CD4-positive, alpha-beta memory T cell (primary cell): ENCODE data around the gene EXOSC2. TPM values are rescaled to one million over a fixed set of nuclear protein-coding genes. Genes with fewer than 3 reads are reported as not detected.
A peak's percentile ranks its signal among the peaks of the same experiment; 100 is the strongest.

ENCODE experiments used
- CTCF ChIA-PET: fragments of 350-600 bp; sonication (Branson Sonifier 250); formaldehyde crosslinking; loops from one replicate; lab custom pipeline; 2021; ENCODE audit warnings: inconsistent platforms; ENCODE audit not compliant: partially characterized antibody; lab: Charles Lee
- POLR2A ChIA-PET: fragments of 350-600 bp; sonication (Branson Sonifier 250); formaldehyde crosslinking; loops from one replicate; lab custom pipeline; 2021; ENCODE audit not compliant: partially characterized antibody; lab: Charles Lee
- DNase-seq, 5 donors: peaks; one replicate each; pipeline versions ENCODE4 v3.0.0 to v3.0.0-alpha.2; 2020 to 2022; ENCODE audit warnings: mixed read lengths in 1 of 5
- H3K27ac ChIP-seq: one replicate; pipeline ENCODE4 v1.7.0; 2013; ENCODE audit warnings: low read depth, low read length
- H3K27me3 ChIP-seq: 2 replicates; pipeline ENCODE4 v1.7.0; 2013; ENCODE audit warnings: mild to moderate bottlenecking, low read length, moderate library complexity; ENCODE audit not compliant: insufficient read depth
- H3K36me3 ChIP-seq: 2 replicates; pipeline ENCODE4 v1.7.0; 2013; ENCODE audit warnings: mild to moderate bottlenecking, low read length, moderate library complexity; ENCODE audit not compliant: insufficient read depth
- H3K4me1 ChIP-seq: 2 replicates; pipeline ENCODE4 v1.7.0; 2013; ENCODE audit warnings: mild to moderate bottlenecking, low read length, moderate library complexity; ENCODE audit not compliant: insufficient read depth
- H3K4me3 ChIP-seq, 2 donors: one replicate each; pipeline ENCODE4 v1.7.0; 2013; ENCODE audit warnings: low read length in 2 of 2, mild to moderate bottlenecking in 1 of 2
- H3K9me3 ChIP-seq, 2 donors: one replicate each; pipeline ENCODE4 v1.7.0; 2013; ENCODE audit warnings: low read length in 2 of 2, control low read depth in 1 of 2; ENCODE audit not compliant: control insufficient read depth in 1 of 2
- H3K27ac Mint-ChIP-seq, 7 donors: one replicate each; pipeline ENCODE4 v1.8.0; 2020 to 2021; ENCODE audit warnings: mixed read lengths in 7 of 7, mild to moderate bottlenecking in 6 of 7, inconsistent platforms in 3 of 7, moderate library complexity in 3 of 7
- H3K27me3 Mint-ChIP-seq, 2 donors: one replicate each; pipeline ENCODE4 v1.8.0; 2020 to 2021; ENCODE audit warnings: mixed read lengths in 2 of 2
- H3K36me3 Mint-ChIP-seq, 2 donors: one replicate each; pipeline ENCODE4 v1.8.0; 2020 to 2021; ENCODE audit warnings: mixed read lengths in 2 of 2, inconsistent platforms in 1 of 2, mild to moderate bottlenecking in 1 of 2
- H3K4me1 Mint-ChIP-seq, 4 donors: one replicate each; pipeline ENCODE4 v1.8.0; 2020 to 2021; ENCODE audit warnings: mixed read lengths in 4 of 4, mild to moderate bottlenecking in 1 of 4
- H3K4me3 Mint-ChIP-seq, 8 donors: one replicate each; pipeline ENCODE4 v1.8.0; 2020 to 2021; ENCODE audit warnings: mixed read lengths in 8 of 8, mild to moderate bottlenecking in 7 of 8, moderate library complexity in 6 of 8, inconsistent platforms in 3 of 8
- H3K9me3 Mint-ChIP-seq, 8 donors: one replicate each; pipeline ENCODE4 v1.8.0; 2020 to 2021; ENCODE audit warnings: mixed read lengths in 8 of 8, mild to moderate bottlenecking in 5 of 8, inconsistent platforms in 3 of 8, moderate library complexity in 1 of 8
- intact Hi-C: fragments of 100-400 bp; cut with micrococcal nuclease; formaldehyde crosslinking; loops from one replicate; pipeline ENCODE4 v1.15.1; 2023
- polyA plus RNA-seq, 2 donors: library from polyadenylated mRNA; unstranded; fragments of 300-500 nt; fragmentation: Illumina TruSeq; gene quantifications; one replicate each; pipeline ENCODE4 v1.2.3, GENCODE V29; 2021
- total RNA-seq, 2 experiments: library from RNA; stranded (reverse); gene quantifications; one replicate each; pipeline ENCODE4 v1.2.3, GENCODE V29; 2021

The EXOSC2 gene
- total and polyA plus RNA-seq, 4 experiments from 2014 or later: 22.6 to 60.8 (median 39.6) TPM

DNA sequence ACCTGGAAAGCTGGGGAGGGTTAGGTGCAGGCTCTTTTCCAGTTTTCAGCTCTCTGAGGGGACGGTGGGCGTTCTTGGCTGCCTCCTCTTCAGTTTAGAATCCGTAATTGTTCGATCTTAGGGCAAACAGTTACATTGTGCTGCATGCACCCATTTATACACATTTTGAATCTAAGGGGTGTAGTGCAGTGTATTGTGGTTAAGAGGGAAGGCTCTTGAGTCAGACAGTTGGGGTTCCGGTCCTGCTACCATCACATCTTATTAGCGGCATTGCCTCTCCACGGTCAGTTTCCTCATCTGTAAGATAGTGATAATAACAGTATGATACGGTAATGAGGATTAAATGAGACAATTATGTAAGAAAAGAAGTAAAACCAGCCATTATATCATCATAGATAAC lies 625 bp downstream of the EXOSC2 start:
- intact Hi-C loops: loop anchor here (5.0 kb wide), 2 partner anchors 112 to 1548 kb away; no protein-coding TSS in a partner anchor

DNA sequence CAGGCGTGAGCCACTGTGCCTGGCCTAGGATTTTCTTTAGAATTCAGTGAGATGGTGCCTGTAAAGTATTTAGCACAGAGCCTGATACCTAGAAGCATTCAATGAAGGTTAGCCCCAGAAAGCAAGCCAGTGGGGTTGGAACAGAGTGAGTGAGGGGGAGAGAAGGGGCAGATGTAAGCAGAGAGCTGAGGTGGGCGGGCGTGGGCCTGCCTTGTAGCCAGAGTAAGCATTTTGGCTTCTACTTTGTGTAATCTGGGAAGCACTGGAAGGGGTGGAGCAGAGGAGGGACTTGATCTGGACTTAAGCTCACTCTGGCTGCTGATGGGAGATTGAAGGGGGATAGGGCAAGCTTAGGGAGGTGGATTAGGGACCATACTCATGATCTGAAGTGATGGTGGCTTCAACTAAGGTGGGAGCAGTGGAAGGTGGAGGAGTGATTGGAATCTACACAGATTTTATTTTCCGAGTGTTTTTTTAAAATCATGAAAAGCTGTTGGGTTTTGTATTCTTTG lies 2.6 kb downstream of the EXOSC2 start:
- intact Hi-C loops: no loop called here
- H3K9me3 Mint-ChIP-seq: no peaks in the 10 kb centered on the region
- peaks cover 30 to 47% (median 40%) of the 10 kb centered on the region in 4 donors for H3K4me1 Mint-ChIP-seq
- H3K36me3 Mint-ChIP-seq: peaks cover 31 to 58% of the 10 kb centered on the region in 2 donors
- peak overlapping the region in 3 of 7 donors; percentile 7 to 66 (median 19) for H3K27ac Mint-ChIP-seq
- H3K27ac ChIP-seq: no peak overlapping the region
- DNase-seq: no peak
- POLR2A ChIA-PET: interaction anchor here (1.1 kb wide), 1 partner anchor 10 kb away, joined by 3 read pairs; no protein-coding TSS in a partner anchor
- no peak overlapping the region for H3K4me3 ChIP-seq
- peak overlapping the region in 1 of 8 donors; percentile 24 for H3K4me3 Mint-ChIP-seq
- CTCF ChIA-PET: interaction anchor here (1.7 to 3.7 kb wide), 2 partner anchors 10 to 13 kb away, joined by 8 to 20 read pairs; no protein-coding TSS in a partner anchor
- H3K36me3 ChIP-seq: peaks cover 37% of the 10 kb centered on the region
- no peaks in the 10 kb centered on the region for H3K9me3 ChIP-seq
- H3K4me1 ChIP-seq: peaks cover 33% of the 10 kb centered on the region
- no peaks in the 10 kb centered on the region for H3K27me3 Mint-ChIP-seq
- H3K27me3 ChIP-seq: no peaks in the 10 kb centered on the region

More for the DNA sequence above, 625 bp downstream of the EXOSC2 start:
- H3K9me3 ChIP-seq: no peaks in the 10 kb centered on the region
- H3K27ac Mint-ChIP-seq: peak overlapping the region; percentile 83 to 98 (median 96)
- H3K4me1 Mint-ChIP-seq: peaks cover 36 to 61% (median 48%) of the 10 kb centered on the region in 4 donors
- H3K36me3 Mint-ChIP-seq: peaks cover 28 to 46% of the 10 kb centered on the region in 2 donors
- H3K27me3 Mint-ChIP-seq: no peaks in the 10 kb centered on the region
- CTCF ChIA-PET: interaction anchor here (1.6 to 3.7 kb wide), 6 partner anchors 10 to 229 kb away, joined by 4 to 24 read pairs (median 20); no protein-coding TSS in a partner anchor
- peaks cover 30% of the 10 kb centered on the region for H3K36me3 ChIP-seq
- H3K4me3 ChIP-seq: peak overlapping the region; percentile 91 to 93
- peaks cover 37% of the 10 kb centered on the region for H3K4me1 ChIP-seq
- peak overlapping the region; percentile 92 to 99 (median 95) for H3K4me3 Mint-ChIP-seq
- peak overlapping the region; percentile 80 for H3K27ac ChIP-seq
- DNase-seq: no peak
- peaks cover 0 to 1% (median 0%) of the 10 kb centered on the region in 8 donors for H3K9me3 Mint-ChIP-seq
- no peaks in the 10 kb centered on the region for H3K27me3 ChIP-seq
- POLR2A ChIA-PET: interaction anchor here (1.0 to 1.9 kb wide), 6 partner anchors 12 to 431 kb away, joined by 3 to 21 read pairs (median 9); partner anchors contain the start of gene NUP214

DNA sequence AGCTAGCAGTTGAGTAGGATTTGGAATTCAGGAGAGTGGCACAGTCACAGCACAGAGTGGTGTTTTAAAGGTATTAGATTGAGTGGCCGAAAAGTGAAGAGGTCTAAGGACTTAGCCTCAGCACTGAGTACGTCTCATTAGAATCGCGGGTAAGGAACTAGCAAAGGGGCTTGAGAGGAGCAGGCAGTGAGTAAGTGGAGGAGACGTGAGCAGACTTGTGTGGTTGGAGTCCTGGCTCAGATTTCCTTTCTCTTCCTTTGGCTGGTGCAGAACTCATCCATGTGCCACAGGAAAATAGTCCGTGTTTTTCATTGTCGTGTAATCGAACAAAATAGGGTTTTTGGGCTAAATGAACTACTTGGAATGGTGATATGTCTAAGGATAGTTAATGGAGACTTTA lies 3.4 kb downstream of the EXOSC2 start:
- Histone ChIP-seq H3K4me1 (peaks cover 33% of the 10 kb centered on the region), H3K27me3 (no peaks in the 10 kb centered on the region), H3K36me3 (peaks cover 46% of the 10 kb centered on the region), H3K27ac (no peak overlapping the region), H3K4me3 (no peak overlapping the region), H3K9me3 (no peaks in the 10 kb centered on the region)
- peak overlapping the region in 2 of 7 donors; percentile 37 to 51 for H3K27ac Mint-ChIP-seq
- peak overlapping the region in 1 of 8 donors; percentile 20 for H3K4me3 Mint-ChIP-seq
- ChIA-PET POLR2A (no interaction called here), CTCF (interaction anchor here (1.7 to 3.7 kb wide), 2 partner anchors 10 to 12 kb away, joined by 8 to 20 read pairs; no protein-coding TSS in a partner anchor)
- peaks cover 31 to 66% of the 10 kb centered on the region in 2 donors for H3K36me3 Mint-ChIP-seq
- no peaks in the 10 kb centered on the region for H3K27me3 Mint-ChIP-seq
- DNase-seq: no peak
- H3K4me1 Mint-ChIP-seq: peaks cover 30 to 47% (median 40%) of the 10 kb centered on the region in 4 donors
- H3K9me3 Mint-ChIP-seq: no peaks in the 10 kb centered on the region
- intact Hi-C loops: no loop called here

DNA sequence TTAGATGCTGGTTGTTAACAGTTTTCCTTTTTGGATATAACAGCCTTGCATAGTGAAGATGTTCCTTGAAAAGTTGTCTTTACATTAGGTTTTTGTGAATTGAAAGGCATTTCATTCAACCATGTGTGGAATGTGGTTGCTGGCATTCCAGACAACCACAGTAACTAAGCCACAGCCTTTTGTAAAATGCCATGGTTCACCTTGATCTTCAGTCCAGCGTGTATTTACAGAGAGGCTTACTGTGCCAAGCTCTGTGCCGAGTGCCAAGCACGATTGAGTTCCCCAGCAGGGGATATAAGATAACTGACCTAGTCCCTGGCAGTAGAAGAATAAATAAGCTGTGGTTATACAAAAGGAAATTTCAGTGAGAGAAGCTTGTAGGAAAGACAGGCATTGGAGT lies 4.9 kb downstream of the EXOSC2 start:
- Mint-ChIP-seq H3K27ac (peak overlapping the region in 2 of 7 donors; percentile 33 to 55), H3K4me1 (peaks cover 24 to 38% (median 35%) of the 10 kb centered on the region in 4 donors), H3K4me3 (no peak overlapping the region), H3K27me3 (no peaks in the 10 kb centered on the region), H3K9me3 (no peaks in the 10 kb centered on the region), H3K36me3 (peaks cover 42 to 76% of the 10 kb centered on the region in 2 donors)
- Histone ChIP-seq H3K4me3 (no peak overlapping the region), H3K9me3 (no peaks in the 10 kb centered on the region), H3K4me1 (peaks cover 25% of the 10 kb centered on the region), H3K27ac (no peak overlapping the region), H3K27me3 (no peaks in the 10 kb centered on the region), H3K36me3 (peaks cover 60% of the 10 kb centered on the region)
- DNase-seq: no peak
- intact Hi-C loops: no loop called here
- CTCF ChIA-PET: interaction anchor here (0.9 to 12.2 kb wide), 5 partner anchors 9 to 168 kb away, joined by 4 to 137 read pairs (median 6); no protein-coding TSS in a partner anchor
- POLR2A ChIA-PET: no interaction called here

DNA sequence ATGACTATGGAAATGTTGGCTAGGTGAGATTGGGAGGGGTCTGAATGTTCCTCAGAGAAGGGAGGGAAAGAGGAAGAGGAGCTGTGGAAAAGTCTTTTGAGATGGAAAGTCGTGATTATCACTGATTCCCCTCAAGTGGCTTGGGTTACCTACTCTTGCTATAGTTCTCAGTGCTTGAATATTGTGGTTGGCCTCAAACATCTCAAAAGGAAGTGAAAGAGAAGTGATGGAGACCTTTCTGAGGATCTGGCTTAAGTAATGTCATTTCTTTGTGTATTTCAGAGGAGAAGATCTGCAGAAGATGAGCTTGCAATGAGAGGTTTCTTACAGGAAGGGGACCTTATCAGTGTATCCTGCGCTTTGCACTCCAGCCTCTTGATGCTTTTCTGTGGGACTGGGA lies 5.5 kb downstream of the EXOSC2 start:
- intact Hi-C loops: no loop called here
- no peak overlapping the region for H3K4me3 Mint-ChIP-seq
- Histone ChIP-seq H3K4me3 (no peak overlapping the region), H3K36me3 (peaks cover 65% of the 10 kb centered on the region), H3K27ac (no peak overlapping the region), H3K4me1 (peaks cover 23% of the 10 kb centered on the region), H3K27me3 (no peaks in the 10 kb centered on the region), H3K9me3 (no peaks in the 10 kb centered on the region)
- peaks cover 24 to 35% (median 32%) of the 10 kb centered on the region in 4 donors for H3K4me1 Mint-ChIP-seq
- POLR2A ChIA-PET: no interaction called here
- H3K27me3 Mint-ChIP-seq: no peaks in the 10 kb centered on the region
- H3K27ac Mint-ChIP-seq: no peak overlapping the region
- no peaks in the 10 kb centered on the region for H3K9me3 Mint-ChIP-seq
- no peak for DNase-seq
- CTCF ChIA-PET: interaction anchor here (0.9 to 12.2 kb wide), 5 partner anchors 8 to 168 kb away, joined by 4 to 137 read pairs (median 6); no protein-coding TSS in a partner anchor
- H3K36me3 Mint-ChIP-seq: peaks cover 46 to 79% of the 10 kb centered on the region in 2 donors

DNA sequence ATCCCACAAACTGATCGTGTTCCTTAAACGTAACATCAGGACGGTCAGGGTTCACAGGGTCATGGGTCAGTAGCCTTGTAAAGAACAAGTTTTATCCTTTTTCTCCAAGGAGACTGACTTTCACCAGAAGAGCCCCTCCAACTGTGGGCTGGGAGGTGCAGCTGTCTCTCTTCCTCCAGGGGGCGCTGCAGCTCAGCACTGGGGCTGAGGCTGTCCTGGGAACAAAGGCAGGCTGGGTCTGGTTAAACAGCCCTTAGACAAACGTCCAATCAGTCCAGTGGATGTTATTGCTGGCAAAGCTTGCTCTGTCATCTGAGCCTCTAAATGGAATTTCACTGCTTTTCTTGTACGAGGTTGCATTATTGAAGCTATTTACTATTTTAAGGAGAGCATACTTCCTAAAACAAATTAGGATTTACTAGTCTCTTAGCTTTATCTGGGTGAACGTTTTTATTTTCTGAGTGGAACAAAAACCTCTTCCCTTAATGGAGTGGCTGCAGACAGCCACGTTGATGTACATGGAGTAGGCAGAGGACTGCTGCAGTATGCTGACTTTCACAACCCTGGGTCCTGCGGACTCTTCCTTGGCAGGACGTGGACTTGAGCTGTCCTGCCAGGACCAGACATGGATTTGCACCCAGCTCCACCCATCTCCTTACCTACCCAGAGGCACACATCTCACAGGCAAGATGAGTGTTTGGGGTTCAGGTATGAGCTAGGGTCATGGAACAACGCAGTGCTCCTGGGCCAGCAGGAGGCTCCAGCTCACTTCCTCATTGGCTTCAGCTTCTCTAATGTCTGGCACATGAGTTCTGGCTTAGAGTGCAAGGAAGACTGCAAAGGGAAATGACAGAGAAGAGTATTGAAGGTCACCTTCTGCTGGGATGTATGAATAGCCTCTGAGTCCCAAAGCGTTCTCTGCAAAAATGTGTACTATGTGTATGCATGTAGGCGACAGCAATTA lies 7.8 kb downstream of the EXOSC2 start:
- POLR2A ChIA-PET: interaction anchor here (0.9 to 1.2 kb wide), 6 partner anchors 8 to 345 kb away, joined by 3 to 6 read pairs (median 4); partner anchors contain the start of gene EXOSC2
- H3K4me3 ChIP-seq: no peak overlapping the region
- H3K9me3 ChIP-seq: no peaks in the 10 kb centered on the region
- Mint-ChIP-seq H3K36me3 (peaks cover 47 to 76% of the 10 kb centered on the region in 2 donors), H3K4me3 (no peak overlapping the region), H3K4me1 (peaks cover 11 to 21% (median 14%) of the 10 kb centered on the region in 4 donors), H3K27me3 (no peaks in the 10 kb centered on the region), H3K27ac (no peak overlapping the region), H3K9me3 (no peaks in the 10 kb centered on the region)
- intact Hi-C loops: loop anchor here (1.0 kb wide), 1 partner anchor 162 kb away; no protein-coding TSS in a partner anchor
- no peak overlapping the region for H3K27ac ChIP-seq
- DNase-seq: peak; percentile 57 to 68 (median 59)
- H3K4me1 ChIP-seq: peaks cover 3% of the 10 kb centered on the region
- CTCF ChIA-PET: interaction anchor here (0.7 to 12.2 kb wide), 33 partner anchors 8 to 1408 kb away, joined by 3 to 137 read pairs (median 5); partner anchors contain the start of gene EXOSC2
- H3K27me3 ChIP-seq: no peaks in the 10 kb centered on the region
- peaks cover 67% of the 10 kb centered on the region for H3K36me3 ChIP-seq
